DOHH2 (cell line): ENCODE data around the gene DNMT3A.

Experiments
- H3F3A ChIP-seq: fragments of 200-600 bp; sonication (generic), shearing (Covaris generic); 2 replicates; pipeline ENCODE4 v1.6.0; 2016; ENCODE audit warnings: antibody characterized with exemption, mild to moderate bottlenecking; ENCODE audit not compliant: control insufficient read depth, insufficient read depth
- H3K27ac ChIP-seq: fragments of 200-600 bp; sonication (generic); 2 replicates; pipeline ENCODE4 v1.5.1; 2014; ENCODE audit warnings: low read depth, mild to moderate bottlenecking, low read length, moderate library complexity
- H3K27me3 ChIP-seq: fragments of 200-600 bp; sonication (generic); 2 replicates; pipeline ENCODE4 v1.6.1; 2014; ENCODE audit warnings: mild to moderate bottlenecking, low read length, mixed read lengths; ENCODE audit not compliant: control insufficient read depth
- H3K36me3 ChIP-seq: fragments of 200-600 bp; sonication (generic); 2 replicates; pipeline ENCODE4 v1.6.1; 2014; ENCODE audit warnings: mild to moderate bottlenecking, low read length, moderate library complexity, mixed read lengths; ENCODE audit not compliant: control insufficient read depth
- H3K4me1 ChIP-seq: fragments of 200-600 bp; sonication (generic); 2 replicates; pipeline ENCODE4 v1.6.1; 2014; ENCODE audit warnings: mild to moderate bottlenecking, low read length, mixed read lengths; ENCODE audit not compliant: control insufficient read depth
- H3K4me2 ChIP-seq: fragments of 200-600 bp; sonication (generic); 2 replicates; pipeline ENCODE4 v1.6.0; 2014; ENCODE audit warnings: mild to moderate bottlenecking, low read length, moderate library complexity
- H3K4me3 ChIP-seq: fragments of 200-600 bp; sonication (generic); 2 replicates; pipeline ENCODE4 v1.5.1; 2014; ENCODE audit warnings: mild to moderate bottlenecking, low read length, mixed read lengths
- H3K79me2 ChIP-seq: fragments of 200-600 bp; sonication (generic); 2 replicates; pipeline ENCODE4 v1.6.1; 2014; ENCODE audit warnings: mild to moderate bottlenecking, low read length, mixed read lengths; ENCODE audit not compliant: control insufficient read depth
- H3K9me2 ChIP-seq: fragments of 200-600 bp; sonication (generic); replicated peaks from 2 replicates; pipeline ENCODE4 v1.6.1; 2014; ENCODE audit warnings: mild to moderate bottlenecking, low read length, mixed read lengths; ENCODE audit not compliant: control insufficient read depth
- H3K9me3 ChIP-seq: fragments of 200-600 bp; sonication (generic); 2 replicates; pipeline ENCODE4 v1.6.1; 2014; ENCODE audit warnings: antibody characterized with exemption, low read length, mixed read lengths; ENCODE audit not compliant: control insufficient read depth, insufficient read depth
- H4K20me1 ChIP-seq: fragments of 200-600 bp; sonication (generic); 2 replicates; pipeline ENCODE4 v1.6.0; 2014; ENCODE audit warnings: low read depth, mild to moderate bottlenecking, antibody characterized with exemption, low read length, moderate library complexity; ENCODE audit not compliant: control insufficient read depth, insufficient read depth
- CTCF ChIP-seq: fragments of 200-600 bp; sonication (generic); IDR thresholded peaks from one replicate; pipeline ENCODE4 v1.5.1; 2014; ENCODE audit warnings: antibody characterized with exemption, mild to moderate bottlenecking, low read depth, low read length; ENCODE audit not compliant: poor library complexity, severe bottlenecking
- EZH2phosphoT487 ChIP-seq: fragments of 200-600 bp; sonication (generic); IDR thresholded peaks from 2 replicates; pipeline ENCODE4 v1.6.1; 2017; ENCODE audit warnings: borderline replicate concordance, mild to moderate bottlenecking, antibody characterized with exemption, low read length, moderate library complexity, mixed read lengths

DNMT3A gene

DNA sequence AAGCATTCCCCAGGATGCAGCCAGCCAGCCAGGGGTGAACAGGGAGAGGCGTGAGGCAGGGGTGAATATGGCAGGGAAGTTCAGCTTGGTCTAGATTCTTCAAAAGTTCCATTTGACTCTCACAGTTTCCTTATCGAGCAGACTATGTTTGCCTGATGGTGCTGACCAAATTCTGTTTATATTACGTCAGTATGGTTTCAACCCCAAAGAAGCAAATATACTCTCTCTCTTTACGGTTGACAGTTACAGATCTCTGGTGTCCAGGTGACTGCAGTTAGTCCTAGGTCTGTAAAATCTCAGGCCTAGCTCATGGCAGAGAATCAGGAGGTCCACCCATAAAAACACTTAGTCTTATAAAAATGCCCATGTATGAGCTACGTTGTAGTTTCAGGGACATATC lies 38.3 kb upstream of the DNMT3A start:
- TF ChIP-seq CTCF (no peak), EZH2phosphoT487 (no peak)
- H3K4me2 ChIP-seq = no peak overlapping the region
- H4K20me1 ChIP-seq = no peaks in the 10 kb centered on the region
- H3K79me2 ChIP-seq = no peaks in the 10 kb centered on the region
- H3F3A ChIP-seq = no peaks in the 10 kb centered on the region
- H3K4me3 ChIP-seq = no peak overlapping the region
- H3K9me2 ChIP-seq = no peaks in the 10 kb centered on the region
- H3K9me3 ChIP-seq = no peaks in the 10 kb centered on the region
- no peaks in the 10 kb centered on the region for H3K36me3 ChIP-seq
- peaks cover 32% of the 10 kb centered on the region for H3K4me1 ChIP-seq
- H3K27ac ChIP-seq = no peak overlapping the region
- no peaks in the 10 kb centered on the region for H3K27me3 ChIP-seq

DNA sequence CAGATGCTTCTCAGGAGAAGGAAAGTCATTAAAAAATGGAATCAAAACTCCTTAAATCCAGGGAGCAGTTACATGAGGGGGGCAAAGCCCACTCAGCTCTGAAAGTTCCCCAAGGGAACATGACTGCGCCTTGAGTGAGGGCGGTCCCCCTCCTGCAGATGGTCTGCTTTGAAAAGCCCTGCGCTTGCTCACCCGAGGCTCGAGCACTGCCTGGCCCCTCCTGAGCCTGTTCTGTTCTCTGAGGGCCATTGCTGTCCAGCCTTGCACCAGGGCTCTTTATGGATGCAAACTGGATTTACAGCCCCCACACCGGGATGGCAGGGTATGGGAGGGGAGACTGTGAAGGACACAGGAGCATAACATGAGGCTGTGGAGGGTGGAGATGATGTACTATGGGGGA lies 37.8 kb upstream of the DNMT3A start:
- Histone ChIP-seq H3K9me2 (no peaks in the 10 kb centered on the region), H3K36me3 (no peaks in the 10 kb centered on the region), H3F3A (no peaks in the 10 kb centered on the region), H3K4me1 (peaks cover 32% of the 10 kb centered on the region), H3K79me2 (no peaks in the 10 kb centered on the region), H3K27ac (no peak overlapping the region), H4K20me1 (no peaks in the 10 kb centered on the region), H3K4me3 (no peak overlapping the region), H3K4me2 (no peak overlapping the region), H3K9me3 (no peaks in the 10 kb centered on the region), H3K27me3 (no peaks in the 10 kb centered on the region)
- no peak for TF ChIP-seq CTCF

DNA sequence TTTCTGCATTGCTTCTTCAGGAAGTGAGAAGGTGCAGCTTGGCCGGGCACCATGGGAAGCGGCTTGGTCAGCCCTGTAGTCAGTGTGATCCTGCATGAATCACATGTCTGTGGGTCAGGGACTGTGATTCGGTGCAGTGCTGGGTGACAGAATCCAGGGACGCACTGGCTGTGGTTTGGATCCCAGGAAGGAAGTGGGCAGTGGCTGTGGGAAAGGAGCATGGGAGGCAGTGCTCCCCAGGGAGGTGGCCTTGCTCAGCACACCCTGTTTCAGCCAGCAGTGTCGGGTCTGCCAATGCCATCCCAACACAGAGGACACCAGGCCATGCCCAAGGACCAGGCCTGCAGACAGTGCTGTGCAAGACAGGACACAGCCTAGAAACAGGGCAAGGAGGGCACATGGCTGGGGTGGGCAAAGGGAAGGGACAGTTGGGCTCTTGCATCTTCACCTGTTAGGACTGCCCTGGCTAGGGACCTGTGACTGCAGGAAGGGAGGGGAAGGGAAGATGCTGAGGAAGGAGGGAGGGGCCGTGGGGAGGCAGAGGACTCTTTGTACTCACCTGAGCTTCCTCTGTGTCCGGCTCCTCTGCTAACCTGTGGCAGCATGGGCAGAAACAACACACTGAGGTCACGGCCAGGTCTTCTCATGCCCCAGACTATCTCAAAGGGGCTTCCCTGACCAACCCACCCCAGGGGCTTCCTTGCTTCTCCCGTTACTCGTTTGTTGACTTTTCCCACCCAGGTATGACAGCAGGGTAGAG lies 37.2 kb upstream of the DNMT3A start:
- H3K4me2 ChIP-seq = no peak overlapping the region
- TF ChIP-seq EZH2phosphoT487 (no peak), CTCF (no peak)
- H3K79me2 ChIP-seq = no peaks in the 10 kb centered on the region
- no peaks in the 10 kb centered on the region for H3K9me3 ChIP-seq
- H3K36me3 ChIP-seq = no peaks in the 10 kb centered on the region
- H3F3A ChIP-seq = no peaks in the 10 kb centered on the region
- no peak overlapping the region for H3K4me3 ChIP-seq
- H3K4me1 ChIP-seq = peaks cover 32% of the 10 kb centered on the region
- H4K20me1 ChIP-seq = no peaks in the 10 kb centered on the region
- no peak overlapping the region for H3K27ac ChIP-seq
- H3K27me3 ChIP-seq = no peaks in the 10 kb centered on the region
- H3K9me2 ChIP-seq = no peaks in the 10 kb centered on the region
